Common myeloid progenitor, CD34-positive (primary cell): Measurements from ENCODE around the gene SMC1B.
A peak's percentile ranks its signal among the peaks of the same experiment; 100 is the strongest.

Experiments
- CTCF ChIA-PET: fragments of 350-600 bp; sonication (Branson Sonifier 250); formaldehyde crosslinking; loops from one replicate; lab custom pipeline; 2021; ENCODE audit warnings: antibody characterized with exemption; lab: Charles Lee
- POLR2A ChIA-PET: fragments of 350-600 bp; sonication (Branson Sonifier 250); formaldehyde crosslinking; loops from one replicate; lab custom pipeline; 2021; ENCODE audit warnings: antibody characterized with exemption; lab: Charles Lee
- DNase-seq, 3 donors: peaks; one replicate each; pipeline versions ENCODE4 v3.0.0 to v3.0.0-alpha.2; 2013
- H3K27ac ChIP-seq, 2 experiments: 1 replicate in 1 of 2; 2 replicates in 1 of 2; pipeline ENCODE4 v1.7.0; 2013; ENCODE audit warnings: inconsistent platforms in 2 of 2, low read length in 2 of 2, mild to moderate bottlenecking in 2 of 2, low read depth in 1 of 2, moderate library complexity in 1 of 2; ENCODE audit not compliant: severe bottlenecking in 2 of 2, insufficient read depth in 1 of 2, poor library complexity in 1 of 2
- H3K27me3 ChIP-seq, 5 experiments: replicated peaks in 2 of 5; 1 replicate in 3 of 5; 2 replicates in 2 of 5; pipeline versions ENCODE4 v1.6.1 to v1.7.0; 2013; ENCODE audit warnings: low read length in 4 of 5, mild to moderate bottlenecking in 2 of 5, moderate library complexity in 2 of 5, inconsistent platforms in 1 of 5; ENCODE audit not compliant: insufficient read depth in 5 of 5, control insufficient read depth in 4 of 5
- H3K36me3 ChIP-seq, 4 experiments: 1 replicate in 2 of 4; 2 replicates in 2 of 4; pipeline versions ENCODE4 v1.6.1 to v1.7.0; 2013; ENCODE audit warnings: low read length in 3 of 4, control low read depth in 1 of 4, mild to moderate bottlenecking in 1 of 4; ENCODE audit not compliant: control insufficient read depth in 4 of 4, insufficient read depth in 4 of 4
- H3K4me1 ChIP-seq, 4 experiments: 1 replicate in 3 of 4; 2 replicates in 1 of 4; pipeline versions ENCODE4 v1.6.1 to v1.7.1; 2013; ENCODE audit warnings: low read length in 3 of 4, mild to moderate bottlenecking in 3 of 4, control low read depth in 1 of 4, inconsistent platforms in 1 of 4, moderate library complexity in 1 of 4; ENCODE audit not compliant: control insufficient read depth in 4 of 4, insufficient read depth in 4 of 4; ENCODE audit errors: control extremely low read depth in 1 of 4
- H3K4me3 ChIP-seq, 7 experiments: 1 replicate in 4 of 7; 2 replicates in 3 of 7; pipeline versions ENCODE4 v1.5.1 to v1.7.0; 2013; ENCODE audit warnings: mild to moderate bottlenecking in 7 of 7, low read length in 6 of 7, moderate library complexity in 6 of 7, inconsistent platforms in 2 of 7, low read depth in 2 of 7, control low read depth in 1 of 7; ENCODE audit not compliant: insufficient read depth in 4 of 7, control insufficient read depth in 1 of 7; ENCODE audit errors: extremely low read depth in 1 of 7
- H3K9me3 ChIP-seq, 5 experiments: 1 replicate in 4 of 5; 2 replicates in 1 of 5; pipeline versions ENCODE4 v1.6.1 to v1.7.1; 2013; ENCODE audit warnings: low read length in 4 of 5, mild to moderate bottlenecking in 2 of 5, inconsistent platforms in 1 of 5, low read depth in 1 of 5, moderate library complexity in 1 of 5; ENCODE audit not compliant: control insufficient read depth in 4 of 5, insufficient read depth in 2 of 5; ENCODE audit errors: control extremely low read depth in 1 of 5
- WGBS: methylation state at CpG from one replicate; pipeline ENCODE4 v1.1.5; 2013; ENCODE audit not compliant: insufficient coverage; 5-methylcytosine and 5-hydroxymethylcytosine counted together

Gene SMC1B

DNA sequence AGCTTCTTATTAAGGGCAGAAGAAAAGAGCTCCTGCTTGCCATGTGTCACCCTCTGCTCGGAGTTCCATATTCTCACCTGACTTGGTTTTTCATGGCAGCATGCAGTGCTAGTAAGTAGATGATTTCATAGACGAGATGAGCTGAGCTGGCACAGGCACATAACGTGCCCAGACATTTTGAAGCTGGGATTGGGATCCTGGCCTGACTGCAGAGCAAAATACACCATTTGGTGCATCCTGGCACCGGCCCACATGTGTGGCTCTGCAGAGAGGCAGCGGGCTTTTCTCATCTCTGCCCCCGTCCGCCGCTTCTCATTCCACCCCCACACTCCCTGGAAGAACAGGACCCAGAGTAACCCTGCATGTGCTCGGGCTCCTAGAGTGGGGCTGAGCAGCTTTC, 78.9 kb downstream of the SMC1B start:
- no peaks in the 10 kb centered on the region for H3K27me3 ChIP-seq
- H3K4me3 ChIP-seq = no peak overlapping the region
- peaks cover 2 to 40% (median 18%) of the 10 kb centered on the region in 4 experiments for H3K4me1 ChIP-seq
- no peak overlapping the region for H3K27ac ChIP-seq
- WGBS = 97% methylated on average over 3 of the region's 9 CpGs
- POLR2A ChIA-PET = interaction anchor here (0.7 kb wide), 1 partner anchor 22 kb away, joined by 3 read pairs; no protein-coding TSS in a partner anchor
- CTCF ChIA-PET = interaction anchor here (1.2 to 2.6 kb wide), 5 partner anchors 9 to 26 kb away, joined by 4 to 9 read pairs (median 5); no protein-coding TSS in a partner anchor
- H3K36me3 ChIP-seq = peaks cover 7 to 51% (median 26%) of the 10 kb centered on the region in 4 experiments
- DNase-seq = no peak
- no peaks in the 10 kb centered on the region for H3K9me3 ChIP-seq

- no CpG with 5 or more reads among the region's 5 CpGs for WGBS
- no peaks in the 10 kb centered on the region for H3K9me3 ChIP-seq
- H3K4me1 ChIP-seq = peaks cover 2 to 40% (median 18%) of the 10 kb centered on the region in 4 experiments
- POLR2A ChIA-PET = interaction anchor here (0.7 kb wide), 2 partner anchors 9 to 21 kb away, joined by 3 read pairs; no protein-coding TSS in a partner anchor
- no peaks in the 10 kb centered on the region for H3K27me3 ChIP-seq
- DNase-seq = peak in 2 of 3 donors; percentile 7 to 24
- CTCF ChIA-PET = interaction anchor here (1.2 to 2.6 kb wide), 5 partner anchors 9 to 104 kb away, joined by 4 to 9 read pairs (median 5); no protein-coding TSS in a partner anchor
- H3K4me3 ChIP-seq = no peak overlapping the region
- no peak overlapping the region for H3K27ac ChIP-seq
- peaks cover 7 to 54% (median 26%) of the 10 kb centered on the region in 4 experiments for H3K36me3 ChIP-seq
Observed at GRCh38 chr22:45334068-45334467, 79.3 kb downstream of the SMC1B start.

- Histone ChIP-seq H3K4me3 (no peak overlapping the region), H3K9me3 (no peaks in the 10 kb centered on the region), H3K27ac (no peak overlapping the region), H3K27me3 (no peaks in the 10 kb centered on the region), H3K36me3 (peaks cover 8 to 67% (median 30%) of the 10 kb centered on the region in 4 experiments), H3K4me1 (peaks cover 2 to 32% (median 13%) of the 10 kb centered on the region in 4 experiments)
- POLR2A ChIA-PET = no interaction called here
- 100% methylated on average over 6 of the region's 7 CpGs for WGBS
- CTCF ChIA-PET = interaction anchor here (1.4 to 2.6 kb wide), 2 partner anchors 14 to 105 kb away, joined by 3 to 9 read pairs; no protein-coding TSS in a partner anchor
- no peak for DNase-seq
Observed at GRCh38 chr22:45332001-45332400, 81.4 kb downstream of the SMC1B start.

- CTCF ChIA-PET = interaction anchor here (1.4 kb wide), 1 partner anchor 106 kb away, joined by 3 read pairs; no protein-coding TSS in a partner anchor
- WGBS = 99% methylated on average over 8 of the region's 9 CpGs
- H3K9me3 ChIP-seq = no peaks in the 10 kb centered on the region
- no peak for DNase-seq
- no peak overlapping the region for H3K27ac ChIP-seq
- no peak overlapping the region for H3K4me3 ChIP-seq
- POLR2A ChIA-PET = no interaction called here
- no peaks in the 10 kb centered on the region for H3K27me3 ChIP-seq
- H3K4me1 ChIP-seq = peaks cover 0 to 27% (median 8%) of the 10 kb centered on the region in 4 experiments
- H3K36me3 ChIP-seq = peaks cover 8 to 64% (median 30%) of the 10 kb centered on the region in 4 experiments
Observed at GRCh38 chr22:45331486-45331885, 81.9 kb downstream of the SMC1B start.

- peaks cover 0 to 17% (median under 1%) of the 10 kb centered on the region in 4 experiments for H3K4me1 ChIP-seq
- H3K27me3 ChIP-seq = no peaks in the 10 kb centered on the region
- DNase-seq = no peak
- WGBS = 97% methylated on average over 18 of the region's 19 CpGs
- no peak overlapping the region for H3K4me3 ChIP-seq
- H3K36me3 ChIP-seq = peaks cover 8 to 61% (median 34%) of the 10 kb centered on the region in 4 experiments
- POLR2A ChIA-PET = no interaction called here
- no peak overlapping the region for H3K27ac ChIP-seq
- CTCF ChIA-PET = no interaction called here
- H3K9me3 ChIP-seq = no peaks in the 10 kb centered on the region
Observed at GRCh38 chr22:45330548-45330947, 82.9 kb downstream of the SMC1B start.

GRCh38 chr22:45329530-45329936, 83.9 kb downstream of the SMC1B start:
- H3K4me1 ChIP-seq = peaks cover 0 to 10% (median 0%) of the 10 kb centered on the region in 4 experiments
- DNase-seq = no peak
- 93% methylated on average over 10 of the region's 12 CpGs for WGBS
- H3K4me3 ChIP-seq = no peak overlapping the region
- H3K36me3 ChIP-seq = peaks cover 6 to 58% (median 37%) of the 10 kb centered on the region in 4 experiments
- no peaks in the 10 kb centered on the region for H3K9me3 ChIP-seq
- H3K27ac ChIP-seq = no peak overlapping the region
- H3K27me3 ChIP-seq = no peaks in the 10 kb centered on the region
- ChIA-PET CTCF (no interaction called here), POLR2A (no interaction called here)

DNA sequence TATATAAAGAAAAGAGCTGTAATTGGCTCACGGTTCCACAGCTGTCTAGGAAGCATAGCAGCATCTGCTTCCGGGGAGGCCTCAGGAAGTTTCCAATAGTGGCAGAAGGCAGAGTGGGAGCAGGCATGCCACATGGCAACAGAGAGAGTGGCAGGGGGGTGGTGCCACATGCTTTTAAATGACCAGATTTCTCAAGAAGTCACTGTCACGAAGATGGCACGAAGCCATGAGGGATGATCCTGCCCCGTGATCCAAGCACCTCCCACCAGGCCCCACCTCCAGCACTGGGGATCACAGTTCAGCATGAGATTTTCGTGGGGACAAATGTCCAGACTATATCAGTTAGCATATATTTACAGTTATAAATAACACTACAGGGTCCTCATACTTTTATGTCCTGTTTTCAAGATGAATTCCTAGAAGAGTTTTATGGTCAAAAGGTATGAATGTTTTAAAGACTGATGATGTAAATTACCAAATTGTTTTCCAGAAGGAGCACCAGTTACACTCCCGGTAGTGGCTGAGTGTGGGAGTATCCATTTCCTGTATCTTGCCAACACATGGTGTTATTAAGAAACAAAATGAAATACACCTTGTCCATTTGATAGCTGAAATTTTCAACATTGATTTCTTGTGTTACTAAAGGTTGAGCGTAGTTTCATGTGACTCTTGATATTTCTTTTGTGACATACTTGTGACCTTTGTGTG, 84.4 kb downstream of the SMC1B start:
- ChIA-PET CTCF (interaction anchor here (1.1 kb wide), 1 partner anchor 29 kb away, joined by 3 read pairs; no protein-coding TSS in a partner anchor), POLR2A (no interaction called here)
- Histone ChIP-seq H3K9me3 (no peaks in the 10 kb centered on the region), H3K27me3 (no peaks in the 10 kb centered on the region), H3K4me3 (no peak overlapping the region), H3K27ac (no peak overlapping the region), H3K36me3 (peaks cover 6 to 58% (median 40%) of the 10 kb centered on the region in 4 experiments), H3K4me1 (peaks cover 0 to 5% (median 0%) of the 10 kb centered on the region in 4 experiments)
- 91% methylated on average over 5 of the region's 8 CpGs for WGBS
- no peak for DNase-seq
